Mesenchymal stem cell (in vitro differentiated cells and primary cell): Measurements from ENCODE around the gene ZZZ3.
A peak's percentile ranks its signal among the peaks of the same experiment; 100 is the strongest.

ENCODE experiments used
- DNase-seq: peaks from one replicate; pipeline ENCODE4 v3.0.0-alpha.2; 2013
- H2AFZ ChIP-seq: one replicate; pipeline ENCODE4 v1.6.1; 2013; ENCODE audit warnings: low read depth, mild to moderate bottlenecking, control low read depth, inconsistent platforms, low read length, moderate library complexity
- H2AK5ac ChIP-seq: 2 replicates; pipeline ENCODE4 v1.6.1; 2013; ENCODE audit warnings: low read length, moderate library complexity, mild to moderate bottlenecking, inconsistent platforms; ENCODE audit not compliant: severe bottlenecking
- H2BK120ac ChIP-seq: one replicate; pipeline ENCODE4 v1.6.1; 2013; ENCODE audit warnings: low read depth, mild to moderate bottlenecking, inconsistent platforms, low read length, moderate library complexity
- H2BK12ac ChIP-seq, 2 experiments: one replicate each; pipeline ENCODE4 v1.6.1; 2013; ENCODE audit warnings: inconsistent platforms in 2 of 2, low read length in 2 of 2, mild to moderate bottlenecking in 2 of 2, moderate library complexity in 2 of 2, control low read depth in 1 of 2
- H2BK15ac ChIP-seq: one replicate; pipeline ENCODE4 v1.6.1; 2013; ENCODE audit warnings: mild to moderate bottlenecking, low read depth, inconsistent platforms; ENCODE audit not compliant: poor library complexity, severe bottlenecking
- H2BK5ac ChIP-seq: 2 replicates; pipeline ENCODE4 v1.6.1; 2013; ENCODE audit warnings: low read depth, mild to moderate bottlenecking, low read length, control low read depth, inconsistent platforms; ENCODE audit not compliant: poor library complexity, severe bottlenecking
- H3K14ac ChIP-seq, 2 experiments: one replicate each; pipeline ENCODE4 v1.6.1; 2013; ENCODE audit warnings: inconsistent platforms in 2 of 2, low read length in 2 of 2, control low read depth in 1 of 2, mild to moderate bottlenecking in 1 of 2, moderate library complexity in 1 of 2
- H3K18ac ChIP-seq, 2 experiments: one replicate each; pipeline ENCODE4 v1.6.1; 2013; ENCODE audit warnings: inconsistent platforms in 2 of 2, low read length in 2 of 2, control low read depth in 1 of 2, low read depth in 1 of 2, mild to moderate bottlenecking in 1 of 2
- H3K23ac ChIP-seq, 2 experiments: one replicate each; pipeline ENCODE4 v1.6.1; 2013; ENCODE audit warnings: inconsistent platforms in 2 of 2, low read length in 2 of 2, mild to moderate bottlenecking in 2 of 2, moderate library complexity in 2 of 2, control low read depth in 1 of 2
- H3K27ac ChIP-seq: 2 replicates; pipeline ENCODE4 v1.5.1; 2013; ENCODE audit warnings: mild to moderate bottlenecking, moderate library complexity, low read length, control low read depth, inconsistent platforms; ENCODE audit not compliant: poor library complexity, severe bottlenecking
- H3K27me3 ChIP-seq, 2 experiments: 2 replicates each; pipeline versions ENCODE4 v1.6.1 to v1.7.0; 2013; ENCODE audit warnings: low read length in 2 of 2, mild to moderate bottlenecking in 2 of 2, moderate library complexity in 2 of 2, control low read depth in 1 of 2, inconsistent platforms in 1 of 2; ENCODE audit not compliant: control insufficient read depth in 1 of 2, insufficient read depth in 1 of 2
- H3K36me3 ChIP-seq, 2 experiments: 2 replicates each; pipeline versions ENCODE4 v1.6.1 to v1.7.0; 2013; ENCODE audit warnings: low read length in 2 of 2, control low read depth in 1 of 2, inconsistent platforms in 1 of 2, low read depth in 1 of 2, mild to moderate bottlenecking in 1 of 2; ENCODE audit not compliant: insufficient read depth in 2 of 2, control insufficient read depth in 1 of 2
- H3K4ac ChIP-seq, 2 experiments: one replicate each; pipeline ENCODE4 v1.6.1; 2013; ENCODE audit warnings: inconsistent platforms in 2 of 2, low read length in 2 of 2, mild to moderate bottlenecking in 2 of 2, moderate library complexity in 2 of 2, control low read depth in 1 of 2, low read depth in 1 of 2
- H3K4me1 ChIP-seq: 2 replicates; pipeline ENCODE4 v1.6.1; 2013; ENCODE audit warnings: low read depth, low read length, control low read depth; ENCODE audit not compliant: control insufficient read depth, insufficient read depth
- H3K4me2 ChIP-seq: 2 replicates; pipeline ENCODE4 v1.6.1; 2013; ENCODE audit warnings: low read length, mild to moderate bottlenecking, inconsistent platforms; ENCODE audit not compliant: poor library complexity, severe bottlenecking
- H3K4me3 ChIP-seq, 2 experiments: 2 replicates each; pipeline versions ENCODE4 v1.5.1 to v1.7.0; 2013; ENCODE audit warnings: low read length in 2 of 2, mild to moderate bottlenecking in 2 of 2, control low read depth in 1 of 2, low read depth in 1 of 2; ENCODE audit not compliant: insufficient read depth in 1 of 2
- H3K79me1 ChIP-seq: replicated peaks from 2 replicates; pipeline ENCODE4 v1.6.1; 2013; ENCODE audit warnings: mild to moderate bottlenecking, control low read depth, low read length, inconsistent platforms; ENCODE audit not compliant: poor library complexity, severe bottlenecking
- H3K9ac ChIP-seq: 2 replicates; pipeline ENCODE4 v1.7.0; 2013; ENCODE audit warnings: mild to moderate bottlenecking, low read length, moderate library complexity
- H3K9me3 ChIP-seq: 2 replicates; pipeline ENCODE4 v1.7.0; 2013; ENCODE audit warnings: mild to moderate bottlenecking, low read length; ENCODE audit not compliant: control insufficient read depth
- H4K8ac ChIP-seq: one replicate; pipeline ENCODE4 v1.6.1; 2013; ENCODE audit warnings: inconsistent platforms, mild to moderate bottlenecking, low read length, moderate library complexity
- H4K91ac ChIP-seq: one replicate; pipeline ENCODE4 v1.6.1; 2013; ENCODE audit warnings: mild to moderate bottlenecking, low read length, inconsistent platforms
- WGBS: methylation state at CpG from one replicate; pipeline ENCODE4 v1.1.7; 2013; ENCODE audit warnings: mixed read lengths; 5-methylcytosine and 5-hydroxymethylcytosine counted together

Gene ZZZ3

GRCh38 chr1:77716065-77716464 lies 33.6 kb upstream of the ZZZ3 start:
- no peak overlapping the region for H3K4me3 ChIP-seq
- H3K79me1 ChIP-seq: peaks cover 10% of the 10 kb centered on the region
- H2AFZ ChIP-seq: no peak overlapping the region
- H3K18ac ChIP-seq: no peak overlapping the region
- 98% methylated on average over 4 of the region's 4 CpGs for WGBS
- H2BK15ac ChIP-seq: no peak overlapping the region
- H3K4ac ChIP-seq: no peak overlapping the region
- H3K14ac ChIP-seq: no peak overlapping the region
- DNase-seq: no peak
- no peak overlapping the region for H2BK120ac ChIP-seq
- no peak overlapping the region for H4K8ac ChIP-seq
- peaks cover 25 to 92% of the 10 kb centered on the region in 2 experiments for H3K36me3 ChIP-seq
- H3K4me2 ChIP-seq: no peak overlapping the region
- no peaks in the 10 kb centered on the region for H3K9me3 ChIP-seq
- no peaks in the 10 kb centered on the region for H3K4me1 ChIP-seq
- no peak overlapping the region for H2BK12ac ChIP-seq
- H3K27me3 ChIP-seq: no peaks in the 10 kb centered on the region
- no peak overlapping the region for H3K9ac ChIP-seq
- H3K23ac ChIP-seq: no peak overlapping the region
- no peak overlapping the region for H4K91ac ChIP-seq
- no peak overlapping the region for H2AK5ac ChIP-seq
- H3K27ac ChIP-seq: no peak overlapping the region
- no peak overlapping the region for H2BK5ac ChIP-seq

- H2BK15ac ChIP-seq: no peak overlapping the region
- no peak overlapping the region for H3K4me2 ChIP-seq
- no peak overlapping the region for H2BK5ac ChIP-seq
- H2BK120ac ChIP-seq: no peak overlapping the region
- peaks cover 20 to 90% of the 10 kb centered on the region in 2 experiments for H3K36me3 ChIP-seq
- no peak overlapping the region for H4K91ac ChIP-seq
- no peak overlapping the region for H3K18ac ChIP-seq
- H3K27ac ChIP-seq: no peak overlapping the region
- no peak overlapping the region for H3K9ac ChIP-seq
- no peak overlapping the region for H4K8ac ChIP-seq
- H2AFZ ChIP-seq: no peak overlapping the region
- no peak for DNase-seq
- no peak overlapping the region for H3K14ac ChIP-seq
- H3K23ac ChIP-seq: no peak overlapping the region
- no peaks in the 10 kb centered on the region for H3K4me1 ChIP-seq
- H3K9me3 ChIP-seq: no peaks in the 10 kb centered on the region
- no peaks in the 10 kb centered on the region for H3K27me3 ChIP-seq
- H3K79me1 ChIP-seq: peaks cover 5% of the 10 kb centered on the region
- H2BK12ac ChIP-seq: no peak overlapping the region
- H3K4ac ChIP-seq: no peak overlapping the region
- H2AK5ac ChIP-seq: no peak overlapping the region
- WGBS: 92% methylated on average over 3 of the region's 3 CpGs
- no peak overlapping the region for H3K4me3 ChIP-seq
These were observed 27.3 kb upstream of the ZZZ3 start for GRCh38 chr1:77709727-77710126.

- peak; percentile 20 for DNase-seq
- no peak overlapping the region for H4K91ac ChIP-seq
- no peak overlapping the region for H2BK12ac ChIP-seq
- no peak overlapping the region for H2BK120ac ChIP-seq
- no peaks in the 10 kb centered on the region for H3K4me1 ChIP-seq
- H3K27ac ChIP-seq: no peak overlapping the region
- H2AFZ ChIP-seq: no peak overlapping the region
- no peak overlapping the region for H3K4me3 ChIP-seq
- no peak overlapping the region for H3K4me2 ChIP-seq
- H3K27me3 ChIP-seq: no peaks in the 10 kb centered on the region
- no peak overlapping the region for H2AK5ac ChIP-seq
- 85% methylated on average over 3 of the region's 4 CpGs for whole genome bisulfite sequencing
- peaks cover 8 to 65% of the 10 kb centered on the region in 2 experiments for H3K36me3 ChIP-seq
- H3K18ac ChIP-seq: no peak overlapping the region
- H2BK5ac ChIP-seq: no peak overlapping the region
- H3K4ac ChIP-seq: no peak overlapping the region
- H2BK15ac ChIP-seq: no peak overlapping the region
- H3K23ac ChIP-seq: no peak overlapping the region
- H3K9me3 ChIP-seq: no peaks in the 10 kb centered on the region
- H4K8ac ChIP-seq: no peak overlapping the region
- no peak overlapping the region for H3K9ac ChIP-seq
- no peak overlapping the region for H3K14ac ChIP-seq
- peaks cover 3% of the 10 kb centered on the region for H3K79me1 ChIP-seq
These were observed 23.9 kb upstream of the ZZZ3 start for GRCh38 chr1:77706321-77706720.

- no peak overlapping the region for H3K9ac ChIP-seq
- H3K27me3 ChIP-seq: no peaks in the 10 kb centered on the region
- no peak overlapping the region for H2BK12ac ChIP-seq
- no peak overlapping the region for H3K18ac ChIP-seq
- no peak overlapping the region for H3K4me3 ChIP-seq
- H3K79me1 ChIP-seq: peaks cover 2% of the 10 kb centered on the region
- H2AFZ ChIP-seq: no peak overlapping the region
- no peak overlapping the region for H2AK5ac ChIP-seq
- H3K14ac ChIP-seq: no peak overlapping the region
- no peak overlapping the region for H3K4ac ChIP-seq
- H3K36me3 ChIP-seq: peaks cover 8 to 60% of the 10 kb centered on the region in 2 experiments
- H3K4me1 ChIP-seq: no peaks in the 10 kb centered on the region
- H3K23ac ChIP-seq: no peak overlapping the region
- WGBS: 80% methylated on average over 1 of the region's 2 CpGs
- no peak overlapping the region for H2BK120ac ChIP-seq
- no peaks in the 10 kb centered on the region for H3K9me3 ChIP-seq
- no peak overlapping the region for H4K91ac ChIP-seq
- DNase-seq: no peak
- H3K27ac ChIP-seq: no peak overlapping the region
- no peak overlapping the region for H2BK5ac ChIP-seq
- no peak overlapping the region for H4K8ac ChIP-seq
- H2BK15ac ChIP-seq: no peak overlapping the region
- H3K4me2 ChIP-seq: no peak overlapping the region
These were observed 22.3 kb upstream of the ZZZ3 start for GRCh38 chr1:77704736-77705135.
